ENCODE data around the gene SLC6A13. TPM values are rescaled to one million over a fixed set of nuclear protein-coding genes. Genes with fewer than 3 reads are reported as not detected.

The SLC6A13 gene
- total and polyA plus RNA-seq, 2 donors (not counting 3 experiments of a cell fraction or from before 2014, with no cell fraction given), result 0.14 TPM; not detected in 1

GRCh38 chr12:272942-273341, 10.3 kb upstream of the SLC6A13 start:
- DNase-seq (ENCODE audit: low read depth, low spot score) (no peak), FAIRE-seq (no peak)
- Histone ChIP-seq H3K9ac (replicated peaks; ENCODE audit: extremely low read depth, insufficient read depth, low read length) (no peak overlapping the region), H3K4me3 (replicated peaks in 1 of 3; ENCODE audit: insufficient read depth in 1 of 3, low read depth in 1 of 3, low read length in 3 of 3) (no peak overlapping the region), H3K9me3 (replicated peaks; ENCODE audit: control insufficient read depth, insufficient read depth, low read length) (no peaks in the 10 kb centered on the region), H3K79me2 (ENCODE audit: control insufficient read depth, insufficient read depth, low read length) (no peaks in the 10 kb centered on the region), H3K36me3 (ENCODE audit: control insufficient read depth in 2 of 2, extremely low read depth in 1 of 2, insufficient read depth in 2 of 2, low read length in 2 of 2) (no peaks in the 10 kb centered on the region), H4K20me1 (replicated peaks; ENCODE audit: control insufficient read depth, extremely low read depth, insufficient read depth, low read length) (no peaks in the 10 kb centered on the region), H3K4me1 (ENCODE audit: control insufficient read depth, extremely low read depth, insufficient read depth, low read length) (no peaks in the 10 kb centered on the region), H3K9me1 (replicated peaks; ENCODE audit: control insufficient read depth, extremely low read depth, insufficient read depth, low read length) (no peaks in the 10 kb centered on the region), H2AFZ (ENCODE audit: low read depth, low read length) (no peak overlapping the region), H3K27me3 (ENCODE audit: control insufficient read depth in 2 of 2, insufficient read depth in 2 of 2, low read length in 2 of 2) (peaks cover 0 to 2% of the 10 kb centered on the region in 2 experiments), H3K27ac (ENCODE audit: insufficient read depth, low read depth, low read length) (no peak overlapping the region), H3K4me2 (ENCODE audit: insufficient read depth, low read length) (no peak overlapping the region)
- CTCF ChIA-PET, result no interaction called here
- dilution Hi-C loops (cut with MboI; ENCODE audit: extremely low pct_ligation_motif_present, low sequenced_read_pairs) (no loop called here), intact Hi-C loops (cut with micrococcal nuclease) (no loop called here)
- TF ChIP-seq MAX (IDR thresholded peaks at IDR 0.05; ENCODE audit: insufficient read depth, insufficient read length), result no peak
- no peak for TF ChIP-seq MYC (IDR thresholded peaks at IDR 0.05; ENCODE audit: low read depth, low read length)
- no peak for TF ChIP-seq GATA2 (IDR thresholded peaks at IDR 0.05; ENCODE audit: insufficient read depth, insufficient read length, low read depth, low read length)
- no TSS peak for BruUV-seq (replicated peaks)
- POLR2A ChIA-PET, result no interaction called here

GRCh38 chr12:271161-271560, 8.5 kb upstream of the SLC6A13 start:
- Histone ChIP-seq H3K27ac (ENCODE audit: insufficient read depth, low read depth, low read length) (no peak overlapping the region), H3K9me1 (replicated peaks; ENCODE audit: control insufficient read depth, extremely low read depth, insufficient read depth, low read length) (no peaks in the 10 kb centered on the region), H3K27me3 (ENCODE audit: control insufficient read depth in 2 of 2, insufficient read depth in 2 of 2, low read length in 2 of 2) (peaks cover 0 to 2% of the 10 kb centered on the region in 2 experiments), H2AFZ (ENCODE audit: low read depth, low read length) (no peak overlapping the region), H3K4me1 (ENCODE audit: control insufficient read depth, extremely low read depth, insufficient read depth, low read length) (no peaks in the 10 kb centered on the region), H3K79me2 (ENCODE audit: control insufficient read depth, insufficient read depth, low read length) (no peaks in the 10 kb centered on the region), H4K20me1 (replicated peaks; ENCODE audit: control insufficient read depth, extremely low read depth, insufficient read depth, low read length) (no peaks in the 10 kb centered on the region), H3K36me3 (ENCODE audit: control insufficient read depth in 2 of 2, extremely low read depth in 1 of 2, insufficient read depth in 2 of 2, low read length in 2 of 2) (no peaks in the 10 kb centered on the region), H3K4me3 (replicated peaks in 1 of 3; ENCODE audit: insufficient read depth in 1 of 3, low read depth in 1 of 3, low read length in 3 of 3) (no peak overlapping the region), H3K9ac (replicated peaks; ENCODE audit: extremely low read depth, insufficient read depth, low read length) (no peak overlapping the region), H3K9me3 (replicated peaks; ENCODE audit: control insufficient read depth, insufficient read depth, low read length) (no peaks in the 10 kb centered on the region), H3K4me2 (ENCODE audit: insufficient read depth, low read length) (no peak overlapping the region)
- ChIA-PET CTCF (interaction anchor here (1.5 kb wide), 1 partner anchor 12 kb away, joined by 3 read pairs; no protein-coding TSS in a partner anchor), POLR2A (no interaction called here)
- DNase-seq (ENCODE audit: low read depth, low spot score), result no peak
- BruUV-seq (replicated peaks), result no TSS peak
- intact Hi-C loops (cut with micrococcal nuclease), result no loop called here
- no peak for FAIRE-seq
- dilution Hi-C loops (cut with MboI; ENCODE audit: extremely low pct_ligation_motif_present, low sequenced_read_pairs), result no loop called here
- TF ChIP-seq MYC (IDR thresholded peaks at IDR 0.05; ENCODE audit: low read depth, low read length), result no peak
- TF ChIP-seq JUN (IDR thresholded peaks at IDR 0.05; ENCODE audit: borderline replicate concordance, insufficient read depth, insufficient read length, low read depth), result no peak

All from endothelial cell of umbilical vein (primary cell).